Dermis lymphatic vessel endothelial cell (primary cell): Measurements from ENCODE around the gene EQTN. TPM values are rescaled to one million over a fixed set of nuclear protein-coding genes. Genes with fewer than 3 reads are reported as not detected.

Experiments used
- total RNA-seq: library from RNA; depleted of rRNA; stranded (reverse); fragments of >200 nt; gene quantifications from 2 replicates; pipeline ENCODE4 v1.2.1, GENCODE V29; 2014

Gene EQTN
- 0.09 and 0.22 TPM in 2 replicates for total RNA-seq

DNA sequence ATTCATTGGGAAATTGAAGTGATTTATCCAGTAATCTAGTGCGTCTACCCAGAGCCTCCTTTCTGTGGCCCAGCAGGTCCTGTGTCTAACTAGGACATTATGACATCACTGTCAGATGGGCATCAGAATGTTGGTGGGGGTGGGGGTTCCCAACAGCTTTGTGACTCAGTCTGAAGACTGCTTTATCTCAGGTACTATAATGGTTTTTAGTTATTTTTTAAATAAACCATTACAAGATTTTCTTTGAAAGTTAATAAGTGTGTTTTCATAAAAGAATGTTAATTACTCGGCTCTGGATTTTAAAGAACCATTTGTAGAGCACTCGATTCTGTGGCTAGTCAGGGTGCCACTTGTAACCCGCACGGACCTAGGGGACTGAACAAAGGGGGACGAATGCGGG lies at the start of gene EQTN:
Gene EQTN (minus strand): TSS at position 101 of the 400 bp plus-strand sequence. CDS start 95 bp downstream, at position 6.

Other genes starting within 250 kb of the EQTN start
- 155 and 275 TPM in 2 replicates for gene TEK, start 187.9 kb downstream of the EQTN start, total RNA-seq
- gene IFNK, start 227.1 kb upstream of the EQTN start, total RNA-seq = not detected in 2 replicates
- gene MOB3B, start 232.7 kb upstream of the EQTN start, total RNA-seq = 1.5 and 2.2 TPM in 2 replicates